BJ (cell line): ENCODE results near the gene KCNIP4. TPM values are rescaled to one million over a fixed set of nuclear protein-coding genes. Genes with fewer than 3 reads are reported as not detected.

Source experiments
- CTCF ChIA-PET: fragments of 350-600 bp; formaldehyde crosslinking; extraction: SDS; loops from one replicate; lab custom pipeline; 2021; ENCODE audit warnings: antibody characterized with exemption, inconsistent platforms; lab: Yijun Ruan, JAX
- POLR2A ChIA-PET: fragments of 300-600 bp; sonication (Branson Sonifier 250); formaldehyde crosslinking; extraction: SDS; loops from one replicate; lab custom pipeline; 2021; ENCODE audit warnings: antibody characterized with exemption; lab: Charles Lee
- DNase-seq: peaks from one replicate; pipeline ENCODE4 v3.0.0-alpha.2; 2011; ENCODE audit warnings: low read depth
- H3K27me3 ChIP-seq: 2 replicates; pipeline ENCODE4 v1.6.0; 2011; ENCODE audit warnings: low read length; ENCODE audit not compliant: control insufficient read depth, insufficient read depth
- H3K36me3 ChIP-seq: 2 replicates; pipeline ENCODE4 v1.5.1; 2011; ENCODE audit warnings: low read length; ENCODE audit not compliant: control insufficient read depth, insufficient read depth
- H3K4me3 ChIP-seq: 2 replicates; pipeline ENCODE4 v1.5.1; 2011; ENCODE audit warnings: low read depth, mild to moderate bottlenecking, control low read depth, low read length
- CTCF ChIP-seq: IDR thresholded peaks from 2 replicates; pipeline ENCODE4 v1.5.1; 2011; ENCODE audit warnings: low read depth, mild to moderate bottlenecking, control low read depth, inconsistent platforms, low read length, moderate library complexity; ENCODE audit not compliant: insufficient read depth
- polyA plus RNA-seq: library from polyadenylated mRNA; depleted of rRNA; stranded (reverse); fragments of >200 nt; gene quantifications from 2 replicates; pipeline ENCODE4 v1.2.3, GENCODE V29; 2011

Gene KCNIP4
- polyA plus RNA-seq, 1 experiment, result not detected

GRCh38 chr4:21780148-21780547, 168.4 kb downstream of the KCNIP4 start:
- no peak overlapping the region for H3K4me3 ChIP-seq
- 0 out of 2 replicates have a peak, but pooled peaks cover 3% of the 10 kb centered on the region for H3K27me3 ChIP-seq
- POLR2A ChIA-PET, result no interaction called here
- CTCF ChIA-PET, result interaction anchor here (0.6 to 1.7 kb wide), 4 partner anchors 8 to 611 kb away, joined by 3 to 4 read pairs (median 3); no protein-coding TSS in a partner anchor
- no peak for DNase-seq
- TF ChIP-seq CTCF, result no peak
- no peaks in the 10 kb centered on the region for H3K36me3 ChIP-seq

- Histone ChIP-seq H3K36me3 (no peaks in the 10 kb centered on the region), H3K27me3 (peaks cover 5% of the 10 kb centered on the region; the same call in 1 of the 2 replicates), H3K4me3 (no peak overlapping the region)
- no peak for TF ChIP-seq CTCF
- CTCF ChIA-PET, result interaction anchor here (0.6 to 1.7 kb wide), 4 partner anchors 9 to 613 kb away, joined by 3 to 9 read pairs (median 4); no protein-coding TSS in a partner anchor
- DNase-seq, result no peak
- POLR2A ChIA-PET, result no interaction called here
Observed at GRCh38 chr4:21778702-21779101, 169.9 kb downstream of the KCNIP4 start.

- no peak for DNase-seq
- CTCF ChIA-PET, result interaction anchor here (3.1 kb wide), 1 partner anchor 13 kb away, joined by 9 read pairs; no protein-coding TSS in a partner anchor
- H3K27me3 ChIP-seq, result peaks cover 5% of the 10 kb centered on the region; the same call in 1 of the 2 replicates
- TF ChIP-seq CTCF, result no peak
- H3K36me3 ChIP-seq, result no peaks in the 10 kb centered on the region
- no peak overlapping the region for H3K4me3 ChIP-seq
- POLR2A ChIA-PET, result no interaction called here
Observed at GRCh38 chr4:21775703-21776102, 172.9 kb downstream of the KCNIP4 start.

- peaks cover 5% of the 10 kb centered on the region for H3K27me3 ChIP-seq
- CTCF ChIA-PET, result interaction anchor here (1.0 to 6.8 kb wide), 7 partner anchors 10 to 620 kb away, joined by 3 to 181 read pairs (median 9); no protein-coding TSS in a partner anchor
Observed at GRCh38 chr4:21769404-21770147, 179.0 kb downstream of the KCNIP4 start.

More at GRCh38 chr4:21769404-21770147, 179.0 kb downstream of the KCNIP4 start:
- POLR2A ChIA-PET, result no interaction called here
- TF ChIP-seq CTCF, result no peak
- no peak for DNase-seq
- H3K36me3 ChIP-seq, result no peaks in the 10 kb centered on the region
- H3K4me3 ChIP-seq, result no peak overlapping the region
